ENCODE data around the gene TRIM43B.
"Not testable (repeated sequence)": the region's sequence is repeated elsewhere in the genome, so short reads cannot be mapped to it uniquely, and the experiment has no call there.

DNA sequence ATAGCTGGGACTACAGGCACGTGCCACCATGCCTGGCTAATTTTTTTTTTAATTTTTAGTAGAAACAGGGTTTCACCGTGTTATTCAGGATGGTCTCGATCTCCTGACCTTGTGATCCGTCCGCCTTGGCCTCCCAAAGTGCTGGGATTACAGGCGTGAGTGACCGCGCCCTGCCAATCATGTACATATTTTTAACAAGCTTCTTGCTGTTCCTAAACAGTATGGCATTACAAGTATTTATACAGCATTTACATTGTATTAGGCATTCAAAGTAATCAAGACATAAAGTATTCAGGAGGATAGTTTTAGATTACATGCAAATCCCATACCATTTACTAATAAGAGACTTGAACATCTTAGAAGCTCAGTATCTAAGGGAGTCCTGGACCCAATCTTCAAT, 29.7 kb upstream of the TRIM43B start:
- TF ChIP-seq, protein P1, sequence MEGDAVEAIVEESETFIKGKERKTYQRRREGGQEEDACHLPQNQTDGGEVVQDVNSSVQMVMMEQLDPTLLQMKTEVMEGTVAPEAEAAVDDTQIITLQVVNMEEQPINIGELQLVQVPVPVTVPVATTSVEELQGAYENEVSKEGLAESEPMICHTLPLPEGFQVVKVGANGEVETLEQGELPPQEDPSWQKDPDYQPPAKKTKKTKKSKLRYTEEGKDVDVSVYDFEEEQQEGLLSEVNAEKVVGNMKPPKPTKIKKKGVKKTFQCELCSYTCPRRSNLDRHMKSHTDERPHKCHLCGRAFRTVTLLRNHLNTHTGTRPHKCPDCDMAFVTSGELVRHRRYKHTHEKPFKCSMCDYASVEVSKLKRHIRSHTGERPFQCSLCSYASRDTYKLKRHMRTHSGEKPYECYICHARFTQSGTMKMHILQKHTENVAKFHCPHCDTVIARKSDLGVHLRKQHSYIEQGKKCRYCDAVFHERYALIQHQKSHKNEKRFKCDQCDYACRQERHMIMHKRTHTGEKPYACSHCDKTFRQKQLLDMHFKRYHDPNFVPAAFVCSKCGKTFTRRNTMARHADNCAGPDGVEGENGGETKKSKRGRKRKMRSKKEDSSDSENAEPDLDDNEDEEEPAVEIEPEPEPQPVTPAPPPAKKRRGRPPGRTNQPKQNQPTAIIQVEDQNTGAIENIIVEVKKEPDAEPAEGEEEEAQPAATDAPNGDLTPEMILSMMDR (IDR thresholded peaks at IDR 0.05): not testable (repeated sequence)
- TF ChIP-seq EZH2, EZH2phosphoT487 (IDR thresholded peaks at IDR 0.05): not testable (repeated sequence)
